AML-193 (cell line): ENCODE results near the gene CCL4.
"Not testable (repeated sequence)": the region's sequence is repeated elsewhere in the genome, so short reads cannot be mapped to it uniquely, and the experiment has no call there.

Experiments used
- DNase-seq, 2 experiments: peaks; one replicate each; lab custom pipeline; 2025; lab: John Stamatoyannopoulos, UW

The CCL4 gene

GRCh38 chr17:36087897-36088572, 15.6 kb upstream of the CCL4 start:
- DNase-seq = not testable (repeated sequence)

GRCh38 chr17:36088670-36089338, 14.8 kb upstream of the CCL4 start:
- no peak for DNase-seq

- no peak for DNase-seq
Observed at GRCh38 chr17:36089339-36089865, 14.2 kb upstream of the CCL4 start.

GRCh38 chr17:36089888-36090836, 13.5 kb upstream of the CCL4 start, which contains the start of gene CCL3:
Gene CCL3 (minus strand): TSS chr17:36090143. CDS start chr17:36090058, 85 bp downstream.
- no peak for DNase-seq

GRCh38 chr17:36092230-36092629, 11.4 kb upstream of the CCL4 start:
- DNase-seq = no peak

GRCh38 chr17:36092715-36093114, 10.9 kb upstream of the CCL4 start:
- not testable (repeated sequence) for DNase-seq

GRCh38 chr17:36094232-36094631, 9.4 kb upstream of the CCL4 start:
- DNase-seq = no peak

GRCh38 chr17:36094746-36095145, 8.9 kb upstream of the CCL4 start:
- no peak for DNase-seq

- DNase-seq = peak in 1 of 2 experiments; percentile 8
Observed at GRCh38 chr17:36095992-36096391, 7.6 kb upstream of the CCL4 start.

GRCh38 chr17:36099004-36099403, 4.6 kb upstream of the CCL4 start:
- not testable (repeated sequence) for DNase-seq

- not testable (repeated sequence) for DNase-seq
Observed at GRCh38 chr17:36104246-36104645, 619 bp downstream of the CCL4 start.

GRCh38 chr17:36104701-36105181, 1.1 kb downstream of the CCL4 start:
- DNase-seq = no peak

- DNase-seq = no peak
Observed at GRCh38 chr17:36105781-36106492, 2.3 kb downstream of the CCL4 start.

- DNase-seq = no peak
Observed at GRCh38 chr17:36106493-36106835, 2.8 kb downstream of the CCL4 start.

- DNase-seq = no peak
Observed at GRCh38 chr17:36107660-36108059, 4.0 kb downstream of the CCL4 start.

- DNase-seq = peak; percentile 56 to 67
Observed at GRCh38 chr17:36108265-36108664, 4.6 kb downstream of the CCL4 start.

- DNase-seq = no peak
Observed at GRCh38 chr17:36111068-36111490, 7.5 kb downstream of the CCL4 start.

GRCh38 chr17:36112572-36112971, 8.9 kb downstream of the CCL4 start:
- DNase-seq = no peak

GRCh38 chr17:36113131-36113530, 9.5 kb downstream of the CCL4 start:
- DNase-seq = not testable (repeated sequence)

- not testable (repeated sequence) for DNase-seq
Observed at GRCh38 chr17:36114971-36115648, 11.5 kb downstream of the CCL4 start.

GRCh38 chr17:36115649-36115977, 12.0 kb downstream of the CCL4 start:
- not testable (repeated sequence) for DNase-seq
